ENCODE data around the gene GTF3C5. TPM values are rescaled to one million over a fixed set of nuclear protein-coding genes. Genes with fewer than 3 reads are reported as not detected.

GTF3C5 gene
- total RNA-seq, 1 donor from 2014 or later: 65.1 TPM

DNA sequence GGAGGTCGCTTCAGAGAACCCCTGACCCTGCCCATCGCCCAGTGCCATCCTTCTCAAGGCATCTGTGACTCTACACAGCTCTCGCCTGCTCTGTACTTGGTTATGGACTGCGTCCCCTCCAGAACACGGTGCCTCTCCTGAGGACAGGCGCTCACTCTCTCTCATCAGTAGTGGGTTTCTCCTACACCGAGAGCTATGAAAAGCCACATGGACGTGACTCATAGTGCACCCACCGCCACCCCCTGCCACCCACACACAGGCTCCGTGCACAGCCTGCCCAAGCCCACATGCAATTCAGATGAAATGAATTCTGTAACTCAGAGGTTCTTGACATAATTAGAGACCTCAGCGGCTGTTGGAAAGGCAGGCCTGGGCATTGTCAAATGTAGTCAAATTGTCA lies 13.9 kb downstream of the GTF3C5 start:
- Mint-ChIP-seq H3K4me3 (ENCODE audit: unreplicated experiment) (no peak overlapping the region), H3K36me3 (ENCODE audit: unreplicated experiment) (peaks cover 37% of the 10 kb centered on the region)
- TF ChIP-seq, protein P1, sequence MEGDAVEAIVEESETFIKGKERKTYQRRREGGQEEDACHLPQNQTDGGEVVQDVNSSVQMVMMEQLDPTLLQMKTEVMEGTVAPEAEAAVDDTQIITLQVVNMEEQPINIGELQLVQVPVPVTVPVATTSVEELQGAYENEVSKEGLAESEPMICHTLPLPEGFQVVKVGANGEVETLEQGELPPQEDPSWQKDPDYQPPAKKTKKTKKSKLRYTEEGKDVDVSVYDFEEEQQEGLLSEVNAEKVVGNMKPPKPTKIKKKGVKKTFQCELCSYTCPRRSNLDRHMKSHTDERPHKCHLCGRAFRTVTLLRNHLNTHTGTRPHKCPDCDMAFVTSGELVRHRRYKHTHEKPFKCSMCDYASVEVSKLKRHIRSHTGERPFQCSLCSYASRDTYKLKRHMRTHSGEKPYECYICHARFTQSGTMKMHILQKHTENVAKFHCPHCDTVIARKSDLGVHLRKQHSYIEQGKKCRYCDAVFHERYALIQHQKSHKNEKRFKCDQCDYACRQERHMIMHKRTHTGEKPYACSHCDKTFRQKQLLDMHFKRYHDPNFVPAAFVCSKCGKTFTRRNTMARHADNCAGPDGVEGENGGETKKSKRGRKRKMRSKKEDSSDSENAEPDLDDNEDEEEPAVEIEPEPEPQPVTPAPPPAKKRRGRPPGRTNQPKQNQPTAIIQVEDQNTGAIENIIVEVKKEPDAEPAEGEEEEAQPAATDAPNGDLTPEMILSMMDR (IDR thresholded peaks at IDR 0.05): no peak

DNA sequence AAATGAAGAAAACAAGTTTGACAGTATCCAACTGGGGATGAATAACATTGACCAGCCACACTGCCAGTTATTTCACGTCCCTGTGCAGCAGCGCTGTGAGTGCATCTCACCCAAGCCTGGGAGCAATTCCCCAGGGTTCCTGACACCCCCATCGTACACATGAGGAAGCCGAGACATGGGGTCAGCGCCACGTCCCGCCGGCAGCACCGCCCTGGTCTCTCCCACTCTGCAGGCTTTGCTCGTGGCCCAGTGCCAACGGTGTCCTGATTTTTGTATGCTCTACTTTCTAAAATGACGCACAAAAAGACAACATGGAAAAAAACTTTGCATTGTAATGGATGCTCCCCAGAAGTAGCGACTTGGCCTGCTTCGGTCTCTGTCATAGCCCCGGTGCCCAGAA lies 14.3 kb downstream of the GTF3C5 start:
- H3K4me1 Mint-ChIP-seq (ENCODE audit: unreplicated experiment): peaks cover 6% of the 10 kb centered on the region
- no peak overlapping the region for H3K4me3 Mint-ChIP-seq (ENCODE audit: unreplicated experiment)
- H3K36me3 Mint-ChIP-seq (ENCODE audit: unreplicated experiment): peaks cover 41% of the 10 kb centered on the region
- H3K27ac Mint-ChIP-seq (ENCODE audit: unreplicated experiment): no peak overlapping the region
- H3K27me3 Mint-ChIP-seq (ENCODE audit: unreplicated experiment): no peaks in the 10 kb centered on the region
- TF ChIP-seq, protein P1 (IDR thresholded peaks at IDR 0.05): no peak
- H3K9me3 Mint-ChIP-seq (ENCODE audit: unreplicated experiment): no peaks in the 10 kb centered on the region
- DNase-seq (ENCODE audit: extremely low spot score, unreplicated experiment): no peak

More for the DNA sequence above, 13.9 kb downstream of the GTF3C5 start:
- DNase-seq (ENCODE audit: extremely low spot score, unreplicated experiment): no peak
- H3K27ac Mint-ChIP-seq (ENCODE audit: unreplicated experiment): no peak overlapping the region
- H3K4me1 Mint-ChIP-seq (ENCODE audit: unreplicated experiment): peaks cover 1% of the 10 kb centered on the region
- no peaks in the 10 kb centered on the region for H3K9me3 Mint-ChIP-seq (ENCODE audit: unreplicated experiment)
- no peaks in the 10 kb centered on the region for H3K27me3 Mint-ChIP-seq (ENCODE audit: unreplicated experiment)

DNA sequence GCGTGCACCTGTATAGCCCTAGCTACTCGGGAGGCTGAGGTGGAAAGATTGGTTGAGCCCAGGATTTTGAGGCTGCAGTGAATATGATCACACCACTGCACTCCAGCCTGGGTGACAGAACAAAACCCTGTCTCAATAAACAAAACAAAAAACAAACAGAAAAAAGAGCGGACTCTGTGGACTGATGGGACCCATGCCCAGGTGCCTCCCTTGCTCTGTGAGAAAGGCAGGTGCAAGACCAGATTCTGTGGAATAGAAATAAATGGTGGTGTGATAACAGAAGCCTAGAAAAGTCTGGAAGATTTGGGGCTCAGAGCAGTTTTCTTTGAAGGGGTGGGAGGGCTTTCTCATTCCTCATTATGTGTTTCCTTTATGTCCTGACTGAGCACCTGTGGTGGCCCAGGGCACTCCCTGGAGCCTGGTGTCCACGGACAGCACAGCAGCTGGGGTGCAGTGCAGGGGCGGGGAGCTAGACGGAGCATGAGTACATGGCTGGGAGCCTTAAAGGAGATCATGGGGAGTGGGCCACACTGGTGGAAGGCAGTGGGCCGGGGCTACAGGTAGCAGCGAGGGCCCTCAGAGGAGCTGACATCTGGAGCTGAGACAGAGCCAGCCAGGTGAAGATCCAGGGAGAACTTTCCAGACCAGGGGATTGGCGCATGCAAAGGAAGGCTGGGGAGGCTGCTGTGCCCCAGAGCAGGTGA lies 15.6 kb downstream of the GTF3C5 start:
- DNase-seq (ENCODE audit: extremely low spot score, unreplicated experiment): no peak
- no peaks in the 10 kb centered on the region for H3K27me3 Mint-ChIP-seq (ENCODE audit: unreplicated experiment)
- peaks cover 11% of the 10 kb centered on the region for H3K4me1 Mint-ChIP-seq (ENCODE audit: unreplicated experiment)
- TF ChIP-seq, protein P1 (IDR thresholded peaks at IDR 0.05): no peak
- no peaks in the 10 kb centered on the region for H3K9me3 Mint-ChIP-seq (ENCODE audit: unreplicated experiment)
- H3K27ac Mint-ChIP-seq (ENCODE audit: unreplicated experiment): no peak overlapping the region
- no peak overlapping the region for H3K4me3 Mint-ChIP-seq (ENCODE audit: unreplicated experiment)
- H3K36me3 Mint-ChIP-seq (ENCODE audit: unreplicated experiment): peaks cover 45% of the 10 kb centered on the region

DNA sequence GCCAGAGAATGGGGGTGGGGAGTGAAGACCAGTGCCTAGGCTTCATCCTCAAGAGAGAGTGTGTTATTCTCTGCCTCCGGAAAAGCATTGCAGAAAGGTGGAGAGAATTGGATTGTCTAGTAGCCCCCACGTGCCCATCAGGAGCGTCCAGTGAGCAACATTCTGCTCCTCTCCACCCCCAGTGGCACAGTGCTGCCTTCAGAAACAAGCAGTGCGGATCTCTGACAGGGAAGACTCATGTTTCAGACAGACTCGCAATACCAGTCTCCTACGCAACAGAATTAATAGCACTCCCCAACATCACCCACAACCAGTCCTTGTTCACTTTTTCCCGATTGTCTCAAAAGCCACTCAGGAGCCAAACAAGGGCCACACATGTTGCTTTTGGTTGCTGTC lies 16.1 kb downstream of the GTF3C5 start:
- no peak overlapping the region for H3K27ac Mint-ChIP-seq (ENCODE audit: unreplicated experiment)
- no peak overlapping the region for H3K4me3 Mint-ChIP-seq (ENCODE audit: unreplicated experiment)
- H3K4me1 Mint-ChIP-seq (ENCODE audit: unreplicated experiment): peaks cover 11% of the 10 kb centered on the region
- no peaks in the 10 kb centered on the region for H3K9me3 Mint-ChIP-seq (ENCODE audit: unreplicated experiment)
- H3K36me3 Mint-ChIP-seq (ENCODE audit: unreplicated experiment): peaks cover 43% of the 10 kb centered on the region
- H3K27me3 Mint-ChIP-seq (ENCODE audit: unreplicated experiment): no peaks in the 10 kb centered on the region
- TF ChIP-seq, protein P1 (IDR thresholded peaks at IDR 0.05): no peak
- no peak for DNase-seq (ENCODE audit: extremely low spot score, unreplicated experiment)

DNA sequence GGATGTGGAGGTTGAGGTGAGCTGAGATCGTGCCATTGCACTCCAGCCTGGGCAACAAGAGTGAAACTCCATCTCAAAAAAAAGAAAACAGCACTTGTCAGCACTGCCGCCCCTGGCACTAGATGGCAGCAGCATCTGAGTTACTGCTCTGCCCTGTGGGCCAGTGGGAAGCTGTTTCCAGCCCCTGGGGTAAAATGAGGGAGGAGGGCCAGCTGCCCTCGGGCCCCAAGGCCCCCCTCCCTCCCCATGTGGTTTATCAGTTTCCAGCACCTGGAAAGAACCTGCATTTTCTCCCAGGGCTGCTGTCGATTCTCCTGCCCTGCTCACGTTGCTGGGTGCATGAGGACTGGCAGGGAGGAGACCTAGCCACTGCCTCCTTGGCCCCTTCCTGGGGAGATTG lies 17.8 kb downstream of the GTF3C5 start:
- Mint-ChIP-seq H3K27ac (ENCODE audit: unreplicated experiment) (no peak overlapping the region), H3K9me3 (ENCODE audit: unreplicated experiment) (no peaks in the 10 kb centered on the region), H3K4me1 (ENCODE audit: unreplicated experiment) (peaks cover 11% of the 10 kb centered on the region), H3K4me3 (ENCODE audit: unreplicated experiment) (no peak overlapping the region), H3K27me3 (ENCODE audit: unreplicated experiment) (no peaks in the 10 kb centered on the region), H3K36me3 (ENCODE audit: unreplicated experiment) (peaks cover 39% of the 10 kb centered on the region)
- TF ChIP-seq, protein P1 (IDR thresholded peaks at IDR 0.05): peak; percentile 62
- no peak for DNase-seq (ENCODE audit: extremely low spot score, unreplicated experiment)

All from osteocyte (in vitro differentiated cells).